ENCODE results near the gene PEDS1. TPM values are rescaled to one million over a fixed set of nuclear protein-coding genes. Genes with fewer than 3 reads are reported as not detected.

The PEDS1 gene
- total and polyA plus RNA-seq, 2 of the 13 experiments (the other 11 are each of a cell fraction or from before 2014, with no cell fraction given), result 30.5 to 93.9 TPM

GRCh38 chr20:50189681-50190250 is 36.2 kb upstream of the PEDS1 start (continued):
- TF ChIP-seq MEIS2 (CRISPR knock-in tag; IDR thresholded peaks at IDR 0.05) (peak; percentile 30; the same call in 1 of the 2 replicates), NPAS2 (CRISPR knock-in tag; IDR thresholded peaks at IDR 0.05; ENCODE audit: borderline replicate concordance) (no peak), ZNF331 (CRISPR knock-in tag; IDR thresholded peaks at IDR 0.05) (no peak), ZNF564 (CRISPR knock-in tag; IDR thresholded peaks at IDR 0.05) (peak; percentile 17; the same call in 1 of the 2 replicates), SP140L (CRISPR knock-in tag; IDR thresholded peaks at IDR 0.05; ENCODE audit: borderline replicate concordance) (no peak), ZNF781 (CRISPR knock-in tag; IDR thresholded peaks at IDR 0.05; ENCODE audit: borderline replicate concordance, not compliant biosample characterization) (no peak), E2F2 (CRISPR knock-in tag; IDR thresholded peaks at IDR 0.05; ENCODE audit: borderline replicate concordance) (0 out of 2 replicates have a peak, but pooled peaks have one; percentile 57), THAP9 (CRISPR knock-in tag; IDR thresholded peaks at IDR 0.05; ENCODE audit: borderline replicate concordance) (peak; percentile 17; the same call in 1 of the 2 replicates), HMGXB4 (CRISPR knock-in tag; IDR thresholded peaks at IDR 0.05; ENCODE audit: borderline replicate concordance in 1 of 2, low read depth in 1 of 2) (0 out of 4 replicates have a peak, but pooled peaks of 1 of the 2 experiments have one; percentile 5), KIAA2018 (CRISPR knock-in tag; IDR thresholded peaks at IDR 0.05; ENCODE audit: borderline replicate concordance) (0 out of 2 replicates have a peak, but pooled peaks have one; percentile 5), SALL1 (CRISPR knock-in tag; IDR thresholded peaks at IDR 0.05) (no peak)

Measured in HepG2 (cell line).